Measurements from ENCODE around the gene NKG7.
"Not testable (repeated sequence)": the region's sequence is repeated elsewhere in the genome, so short reads cannot be mapped to it uniquely, and the experiment has no call there.

The NKG7 gene

GRCh38 chr19:51372649-51373504 lies at the start of gene NKG7:
Gene NKG7, minus strand, starts transcription at chr19:51372654. Its CDS starts 119 bp downstream, at chr19:51372535.
- DNase-seq (ENCODE audit: low read depth, low spot score) = no peak

- DNase-seq (ENCODE audit: low read depth, low spot score) = no peak
These were observed 49.6 kb upstream of the NKG7 start for GRCh38 chr19:51422053-51422448.

- no peak for DNase-seq (ENCODE audit: low read depth, low spot score)
These were observed 49.0 kb upstream of the NKG7 start for GRCh38 chr19:51421229-51422052.

DNA sequence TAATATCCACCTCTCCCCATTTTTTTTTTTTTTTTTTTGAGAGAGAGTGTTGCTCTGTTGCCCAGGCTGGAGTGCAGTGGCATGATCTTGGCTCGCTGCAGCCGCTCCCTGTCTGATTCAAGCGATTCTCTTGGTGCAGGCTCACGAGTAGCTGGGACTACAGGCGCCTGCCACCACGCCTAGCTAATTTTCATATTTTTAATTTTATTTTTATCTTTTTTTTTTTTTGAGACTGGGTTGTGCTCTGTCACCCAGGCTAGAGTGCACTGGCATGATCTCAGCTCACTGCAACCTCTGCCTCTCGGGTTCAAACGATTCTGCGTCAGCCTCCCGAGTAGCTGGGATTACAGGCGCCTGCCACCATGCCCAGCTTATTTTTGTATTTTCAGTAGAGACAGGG lies 48.1 kb upstream of the NKG7 start:
- DNase-seq (ENCODE audit: low read depth, low spot score) = not testable (repeated sequence)

- no peak for DNase-seq (ENCODE audit: low read depth, low spot score)
These were observed 46.3 kb upstream of the NKG7 start for GRCh38 chr19:51418707-51419106.

- DNase-seq (ENCODE audit: low read depth, low spot score) = no peak
These were observed 45.3 kb upstream of the NKG7 start for GRCh38 chr19:51417810-51418157.

DNA sequence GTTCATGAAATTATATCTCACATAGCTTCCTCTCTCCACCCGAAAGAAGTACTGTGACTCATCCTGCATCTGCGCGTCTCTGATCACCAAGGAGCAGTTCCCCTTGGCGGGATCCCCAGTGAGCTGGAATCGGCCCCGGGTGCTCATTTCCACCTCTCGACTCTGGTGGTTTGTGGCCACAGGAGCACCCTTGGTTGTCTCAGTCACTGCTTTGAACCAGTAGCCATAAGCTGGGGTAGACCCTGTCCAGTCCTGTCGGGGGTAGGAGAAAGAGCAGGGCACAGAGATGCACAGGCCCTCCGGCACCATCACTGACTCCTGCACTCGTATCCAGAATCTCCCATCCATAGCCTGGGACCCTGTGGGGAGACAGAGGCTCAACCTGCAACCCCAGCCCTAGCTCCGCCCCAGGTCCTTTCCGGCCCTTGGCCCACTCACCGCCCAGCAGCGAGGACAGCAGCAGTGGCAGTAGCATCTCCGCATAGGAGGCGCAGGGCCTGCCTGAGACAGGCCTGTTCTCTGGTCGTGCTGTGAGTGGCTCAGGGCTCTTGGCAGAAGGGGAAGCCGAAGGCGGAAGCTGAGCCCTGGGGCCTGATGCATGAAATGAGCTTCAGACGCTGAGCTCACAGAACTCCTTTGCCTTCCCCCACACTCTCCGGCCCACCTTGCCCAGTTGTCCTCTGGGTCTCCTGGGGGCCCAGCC lies 44.8 kb upstream of the NKG7 start, which contains the start of gene SIGLEC10:
Gene SIGLEC10, minus strand, starts transcription at position 536 of the 703 bp plus-strand sequence. Its CDS starts 61 bp downstream, at position 475.
- no peak for DNase-seq (ENCODE audit: low read depth, low spot score)

GRCh38 chr19:51416422-51416821 lies 44.0 kb upstream of the NKG7 start:
- DNase-seq (ENCODE audit: low read depth, low spot score) = not testable (repeated sequence)

DNA sequence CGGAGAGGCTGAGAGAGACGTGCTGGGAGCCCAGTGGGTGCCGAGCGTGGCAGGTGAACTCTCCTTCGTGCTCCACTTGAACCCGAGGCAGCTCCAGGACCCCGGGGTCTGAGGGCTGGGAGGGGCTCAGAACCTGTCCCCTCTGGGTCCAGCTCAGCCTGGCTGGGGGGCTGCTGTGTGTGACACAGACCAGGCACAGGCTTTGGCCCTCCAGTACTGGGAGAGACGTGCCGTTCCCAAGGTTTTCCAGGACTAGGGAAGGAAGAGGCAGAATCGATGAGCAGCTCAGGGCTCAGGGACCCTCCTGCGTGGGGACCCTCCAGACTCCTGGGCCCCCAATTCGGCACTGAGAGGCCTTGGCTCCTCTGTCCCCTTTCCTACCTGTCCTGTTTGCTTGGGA lies 42.7 kb upstream of the NKG7 start:
- no peak for DNase-seq (ENCODE audit: low read depth, low spot score)

GRCh38 chr19:51410950-51411748 lies 38.7 kb upstream of the NKG7 start:
- DNase-seq (ENCODE audit: low read depth, low spot score) = no peak

- no peak for DNase-seq (ENCODE audit: low read depth, low spot score)
These were observed 35.2 kb upstream of the NKG7 start for GRCh38 chr19:51407511-51408131.

DNA sequence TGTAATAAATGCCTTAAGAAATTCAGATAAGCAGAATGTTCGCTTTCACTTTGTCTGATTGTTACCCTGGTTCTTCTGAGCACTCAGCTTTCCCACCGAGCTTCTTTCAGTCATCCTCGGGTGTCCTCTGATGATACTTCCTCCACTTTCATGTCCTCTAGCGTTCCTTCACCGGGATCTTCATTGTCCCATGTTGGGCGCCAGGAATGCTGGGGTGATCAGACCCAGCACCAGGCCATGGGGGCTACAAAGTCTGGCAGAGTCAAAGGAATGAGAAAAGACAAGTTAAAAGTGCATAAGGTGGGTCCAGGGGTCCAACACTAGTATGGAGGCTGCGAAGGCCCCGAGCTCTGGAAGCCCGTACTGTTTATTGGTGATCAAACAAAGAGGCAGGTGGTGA lies 29.7 kb upstream of the NKG7 start:
- DNase-seq (ENCODE audit: low read depth, low spot score) = no peak

- DNase-seq (ENCODE audit: low read depth, low spot score) = not testable (repeated sequence)
These were observed 27.5 kb upstream of the NKG7 start for GRCh38 chr19:51399936-51400335.

DNA sequence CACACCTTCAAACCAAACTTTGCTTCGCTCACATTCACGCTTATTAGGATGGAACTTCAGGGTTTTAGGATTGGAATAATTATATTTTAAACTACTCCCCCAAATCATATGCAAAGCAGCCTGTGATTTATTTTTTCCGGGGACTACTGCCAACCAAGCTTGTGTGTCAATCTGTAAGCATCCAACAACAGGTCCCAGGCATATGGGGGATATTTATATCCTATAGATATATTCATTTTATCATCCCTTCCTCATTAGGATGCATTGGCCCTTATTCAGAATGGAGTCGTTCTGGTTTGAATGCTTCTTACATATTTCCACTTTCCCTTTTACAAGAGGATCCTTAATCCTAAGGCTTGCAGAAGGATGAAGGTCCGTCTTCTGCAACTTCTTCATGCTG lies 26.8 kb upstream of the NKG7 start:
- no peak for DNase-seq (ENCODE audit: low read depth, low spot score)

DNA sequence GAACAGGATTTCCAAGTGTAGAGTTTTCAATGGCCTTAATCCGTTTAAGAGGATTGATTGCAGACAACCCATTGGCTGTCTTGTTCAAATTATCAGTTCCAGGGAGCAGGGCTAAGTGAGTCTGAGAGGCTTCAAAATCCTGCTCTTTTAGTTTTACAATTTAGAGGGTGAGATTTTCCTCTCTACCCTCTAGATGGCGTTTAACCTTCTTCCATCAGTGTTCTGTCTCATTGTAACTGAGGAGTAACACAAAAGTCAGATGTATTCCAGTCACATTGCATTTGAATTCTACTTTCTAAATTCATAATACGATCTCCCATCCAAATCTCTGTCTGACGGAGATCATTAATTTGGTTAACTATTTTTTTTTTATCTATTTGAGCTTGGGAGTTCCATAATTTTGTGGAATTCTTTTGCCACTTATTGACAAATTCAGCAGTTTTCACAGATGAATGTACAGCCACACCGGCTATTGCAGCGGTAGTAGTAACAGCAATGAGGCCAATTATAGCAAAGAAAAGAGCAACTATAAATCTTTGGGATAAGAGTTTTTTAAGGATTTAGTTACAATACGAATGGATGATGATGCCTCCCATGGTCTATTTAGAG lies 25.7 kb upstream of the NKG7 start:
- no peak for DNase-seq (ENCODE audit: low read depth, low spot score)

DNA sequence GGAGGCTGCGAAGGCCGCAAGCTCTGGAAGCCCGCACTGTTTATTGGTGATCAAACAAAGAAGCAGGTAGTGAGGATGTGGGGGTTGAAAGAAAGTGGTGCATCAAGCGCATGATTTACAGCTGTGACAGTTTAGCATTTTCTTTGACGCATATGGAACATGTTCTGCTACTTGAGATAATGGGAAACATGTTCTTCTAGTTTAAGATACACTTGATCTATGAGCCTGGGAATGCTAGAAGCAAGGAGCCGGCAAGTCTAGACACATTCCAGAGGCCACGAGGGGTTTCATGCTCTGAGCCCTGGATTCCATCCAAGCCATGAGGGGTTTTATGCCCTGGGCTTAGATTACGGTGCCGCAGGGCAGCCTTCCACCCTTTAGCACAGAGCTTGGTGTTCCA lies 25.0 kb upstream of the NKG7 start:
- not testable (repeated sequence) for DNase-seq (ENCODE audit: low read depth, low spot score)

- DNase-seq (ENCODE audit: low read depth, low spot score) = no peak
These were observed 23.7 kb upstream of the NKG7 start for GRCh38 chr19:51396175-51396574.

GRCh38 chr19:51394050-51394836 lies 21.8 kb upstream of the NKG7 start:
- DNase-seq (ENCODE audit: low read depth, low spot score) = peak; percentile 90

- no peak for DNase-seq (ENCODE audit: low read depth, low spot score)
These were observed 20.2 kb upstream of the NKG7 start for GRCh38 chr19:51392701-51393100.

All from brain pericyte (primary cell).